NCI-H446 treated with DMSO at 0.1 percent for 48 hours (cell line): ENCODE measurements around the gene NAPA.

Source experiments
- DNase-seq: peaks from one replicate; lab custom pipeline; 2025; lab: John Stamatoyannopoulos, UW

Gene NAPA

GRCh38 chr19:47514869-47515588, at the start of gene NAPA:
Gene NAPA, minus strand, starts transcription at chr19:47515063. Its CDS starts 123 bp downstream, at chr19:47514940.
- peak; percentile 100 for DNase-seq

DNA sequence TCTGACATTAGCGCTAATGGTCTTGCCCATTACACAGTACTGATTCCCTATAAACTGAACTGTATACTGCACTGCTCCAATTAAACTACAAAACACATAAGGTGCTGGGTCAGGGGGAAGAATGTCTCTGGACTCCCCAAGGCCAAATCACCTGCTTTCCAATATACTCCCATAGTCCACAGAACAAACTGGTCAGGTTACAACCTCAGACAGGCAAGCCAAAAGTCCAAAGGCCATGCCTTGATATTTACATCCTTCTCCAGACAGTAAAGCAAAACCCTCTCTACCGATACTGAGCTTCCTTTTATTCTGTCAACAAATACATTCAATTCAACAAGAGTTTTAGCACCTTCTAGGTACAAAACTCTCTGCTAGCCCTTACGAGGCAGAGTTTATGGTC, 49.2 kb upstream of the NAPA start:
- DNase-seq: no peak

GRCh38 chr19:47561440-47562057, 46.7 kb upstream of the NAPA start:
- no peak for DNase-seq

GRCh38 chr19:47560999-47561398, 46.1 kb upstream of the NAPA start:
- no peak for DNase-seq

DNA sequence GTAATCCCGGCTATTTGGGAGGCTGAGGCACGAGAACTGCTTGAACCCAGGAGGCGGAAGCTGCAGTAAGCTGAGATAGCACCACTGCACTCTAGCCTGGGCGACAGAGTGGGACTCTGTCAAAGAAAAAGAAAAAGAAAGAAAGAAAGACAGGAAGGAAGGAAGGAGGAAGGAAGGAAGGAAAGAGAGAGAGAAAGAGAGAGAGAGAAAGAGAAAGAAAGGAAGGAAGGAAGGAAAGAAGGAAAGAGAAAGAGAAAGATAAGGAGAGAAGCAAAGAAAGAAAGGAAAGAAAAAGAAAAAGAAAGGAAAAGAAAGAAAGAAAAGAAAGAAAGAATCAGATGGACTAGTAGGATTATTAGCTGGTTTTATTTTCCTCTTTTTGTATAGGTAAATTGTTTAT, 35.3 kb upstream of the NAPA start:
- no peak for DNase-seq

DNA sequence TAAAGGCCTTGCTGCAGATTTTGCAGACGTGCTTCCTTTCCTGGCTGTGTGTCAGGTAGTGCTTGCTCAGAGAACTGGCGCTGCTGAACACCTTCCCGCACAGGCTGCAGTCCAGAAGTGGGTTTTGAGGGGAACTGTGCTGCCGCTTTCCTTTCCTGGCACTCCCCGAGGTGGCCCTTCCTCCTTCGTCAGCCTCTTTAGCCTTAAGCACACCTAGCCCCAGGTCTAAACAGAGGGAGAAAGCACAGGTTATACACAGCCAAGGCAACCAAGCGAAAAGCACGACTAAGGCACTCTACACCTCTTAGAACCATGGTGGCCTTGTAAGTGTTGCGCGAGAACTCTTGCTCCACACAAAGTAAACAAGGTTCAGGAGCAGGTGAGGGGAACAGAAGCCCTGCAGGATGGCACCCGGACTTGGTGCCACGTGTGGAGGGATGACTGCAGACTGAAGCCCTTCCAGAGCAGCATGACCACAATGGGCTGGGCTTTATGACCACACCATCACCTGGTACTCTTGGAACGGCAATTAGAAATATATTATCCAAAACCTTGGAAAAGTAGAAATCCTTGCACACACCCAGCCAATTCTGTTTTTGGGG, 34.5 kb upstream of the NAPA start:
- no peak for DNase-seq

GRCh38 chr19:47547199-47547598, 32.3 kb upstream of the NAPA start:
- DNase-seq: no peak

- DNase-seq: no peak
These were observed 30.4 kb upstream of the NAPA start for GRCh38 chr19:47545061-47545948.

- no peak for DNase-seq
These were observed 29.6 kb upstream of the NAPA start for GRCh38 chr19:47544476-47544875.

DNA sequence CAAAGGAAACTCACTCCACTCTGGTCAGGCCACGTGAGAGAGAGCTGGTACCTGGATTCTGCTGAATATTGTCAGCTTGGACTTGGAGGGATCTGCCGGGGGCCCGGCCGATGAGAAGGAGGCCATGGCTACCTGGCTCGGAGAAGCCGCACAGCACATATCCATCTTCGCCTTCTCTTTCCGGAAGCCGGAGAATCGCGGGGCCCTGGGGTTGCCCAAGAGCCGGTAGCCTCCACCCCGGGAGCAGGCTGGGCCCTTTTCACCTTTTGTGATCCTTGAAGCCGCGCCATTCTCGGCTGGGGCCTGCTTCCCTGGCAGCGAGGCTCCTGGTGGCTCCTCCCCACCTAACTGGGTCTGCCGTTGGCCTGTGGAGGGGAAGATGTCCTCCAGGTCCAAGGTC, 29.2 kb upstream of the NAPA start:
- DNase-seq: no peak

GRCh38 chr19:47542030-47542475, 27.2 kb upstream of the NAPA start:
- no peak for DNase-seq

DNA sequence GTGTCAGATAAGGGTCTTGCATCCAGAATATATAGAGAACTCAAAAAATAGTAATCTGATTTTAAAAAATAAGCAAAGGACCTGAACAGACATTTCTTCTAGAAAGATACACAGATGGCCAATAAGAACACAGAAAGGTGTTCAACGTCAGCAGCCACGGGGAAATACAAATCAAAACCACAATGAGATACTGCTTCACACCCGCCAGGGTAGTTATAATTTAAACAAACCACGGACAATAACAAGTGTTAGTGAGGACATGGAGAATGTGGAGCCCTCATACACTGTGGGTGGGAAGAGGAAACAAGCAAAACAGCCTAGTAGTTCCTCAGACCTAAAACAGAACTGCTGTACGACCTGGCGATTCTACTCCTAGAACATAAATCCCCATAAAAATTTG, 26.7 kb upstream of the NAPA start:
- no peak for DNase-seq

- no peak for DNase-seq
These were observed 25.9 kb upstream of the NAPA start for GRCh38 chr19:47540748-47541147.

DNA sequence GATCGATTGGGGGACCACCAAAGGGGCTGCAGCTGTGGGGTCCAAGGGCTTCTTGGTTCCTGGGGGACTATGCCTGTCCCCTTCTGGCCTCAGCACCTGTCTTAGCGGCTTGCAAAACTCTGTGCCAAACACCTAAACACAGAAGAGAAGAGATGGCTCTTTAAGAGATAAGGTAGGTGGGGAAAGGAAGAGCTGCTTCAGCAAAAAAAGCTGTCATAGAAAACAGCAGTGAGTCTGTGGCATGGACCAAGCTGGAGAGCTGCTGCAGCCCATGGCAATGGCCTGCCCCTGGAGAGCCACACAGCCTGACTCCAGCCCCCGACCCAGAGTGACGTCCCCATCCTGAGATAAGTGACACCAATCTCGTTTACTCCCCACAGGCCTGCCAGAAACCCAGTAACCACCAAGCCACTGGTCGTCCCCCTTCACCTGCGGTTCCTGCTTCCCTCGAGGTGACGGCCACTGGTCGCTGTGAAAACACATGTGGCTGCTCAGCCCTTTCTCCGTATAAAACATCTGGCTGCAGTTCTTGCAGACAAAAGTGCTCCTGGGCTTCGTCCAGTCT, 25.0 kb upstream of the NAPA start:
- DNase-seq: no peak

DNA sequence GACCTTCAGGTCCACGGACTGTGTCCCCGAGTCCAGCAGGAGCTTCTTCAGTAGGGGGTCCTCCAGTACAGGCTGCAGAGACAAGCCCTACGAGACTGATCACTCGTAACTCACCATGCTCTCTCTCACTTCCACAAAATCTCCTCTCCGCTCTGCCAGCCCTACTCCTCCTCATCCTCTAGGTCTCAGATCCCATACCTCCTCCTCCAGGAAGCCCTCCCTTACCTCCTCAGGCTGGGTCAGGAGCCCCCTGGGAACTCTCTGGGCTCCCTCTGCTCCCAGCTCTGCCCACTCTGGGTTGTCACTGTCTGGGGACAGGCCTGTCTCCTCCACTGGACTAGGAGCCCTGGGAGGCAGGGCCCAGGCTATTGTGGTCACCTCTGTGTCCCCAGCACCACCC, 23.9 kb upstream of the NAPA start:
- DNase-seq: no peak

GRCh38 chr19:47537493-47537892, 22.6 kb upstream of the NAPA start:
- DNase-seq: no peak

GRCh38 chr19:47534628-47535027, 19.8 kb upstream of the NAPA start:
- no peak for DNase-seq

DNA sequence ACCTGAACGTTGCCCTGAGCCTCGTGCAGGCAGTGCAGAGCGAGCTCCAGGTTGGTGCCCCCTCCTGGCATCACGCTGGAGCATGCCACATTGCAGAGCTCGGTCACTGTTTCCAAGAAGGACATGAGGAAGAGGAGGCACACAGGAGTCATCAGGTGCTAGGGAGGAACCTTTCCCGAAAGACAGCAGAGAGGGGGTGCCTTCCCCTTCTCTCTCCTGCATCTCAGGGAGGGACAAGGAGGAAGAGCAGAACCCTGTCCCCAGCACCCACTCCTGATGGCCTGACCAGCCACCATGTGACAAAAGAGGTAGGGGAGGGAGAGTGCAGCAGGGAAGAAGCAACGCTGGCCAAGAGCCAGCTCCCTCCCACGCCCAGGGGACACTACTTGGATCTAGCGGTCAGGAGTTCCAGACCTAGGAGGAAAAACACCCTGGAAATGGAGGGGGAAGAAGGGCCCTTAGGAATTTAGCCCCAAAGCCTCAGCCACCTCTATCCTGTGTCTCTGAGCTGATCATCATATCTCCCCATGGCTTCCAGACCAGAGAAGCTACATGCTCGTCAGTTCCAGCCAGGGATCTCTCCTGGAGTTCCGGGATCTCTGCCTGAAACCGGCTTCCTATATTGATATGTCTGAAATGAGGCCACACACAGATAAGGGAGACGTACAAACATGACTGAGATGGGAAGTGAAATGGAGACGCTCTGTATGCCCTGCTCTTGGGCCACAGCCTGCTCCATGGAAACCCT, 17.0 kb upstream of the NAPA start:
- DNase-seq: no peak

DNA sequence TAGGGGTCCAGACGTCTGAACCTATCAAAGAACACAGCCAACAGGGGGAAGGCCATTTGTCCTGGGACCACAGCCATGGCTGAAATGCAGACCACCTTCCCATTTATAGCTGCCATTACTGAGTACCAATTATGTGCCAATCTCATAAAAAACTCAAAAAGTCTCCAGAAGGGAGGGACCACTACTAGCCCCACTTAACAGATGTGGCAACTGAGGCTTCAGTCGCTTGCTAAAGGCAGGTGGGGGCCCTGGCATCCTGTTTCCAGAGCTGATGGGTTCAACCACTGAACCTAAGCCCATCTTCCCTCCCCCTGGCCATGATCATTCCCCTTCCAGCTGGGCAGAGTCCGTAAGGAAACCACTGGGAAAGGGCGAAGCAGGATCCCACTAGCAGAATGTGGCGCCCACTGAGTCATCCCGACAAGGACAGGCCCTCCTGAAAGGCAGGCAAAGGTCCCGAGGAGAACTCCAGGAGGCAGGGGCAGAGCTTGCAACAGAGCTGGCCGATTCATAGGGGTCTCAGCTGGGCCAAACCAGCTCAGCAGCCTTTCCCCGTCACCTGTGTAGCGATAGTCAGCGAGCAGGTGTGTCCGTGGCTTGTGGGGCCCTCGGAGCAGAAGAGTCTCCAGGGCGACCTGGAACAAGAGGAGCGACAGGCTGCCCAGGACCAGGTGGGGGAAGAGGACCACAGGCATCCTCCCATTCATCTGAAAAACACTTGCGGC, 14.3 kb upstream of the NAPA start:
- DNase-seq: no peak

GRCh38 chr19:47526798-47527197, 11.9 kb upstream of the NAPA start:
- DNase-seq: no peak

GRCh38 chr19:47523473-47523872, 8.6 kb upstream of the NAPA start:
- DNase-seq: no peak
